GM18498 (cell line): ENCODE data around the gene GPR108.
A peak's percentile ranks its signal among the peaks of the same experiment; 100 is the strongest.

Source experiments
- ATAC-seq: cut with Tn5 transposase; IDR thresholded peaks from one replicate; pipeline ENCODE4 v1.9.1; 2021; ENCODE audit warnings: mild to moderate bottlenecking, moderate library complexity; ENCODE audit not compliant: unreplicated experiment

Gene GPR108

GRCh38 chr19:6737873-6738786 is 750 bp upstream of the GPR108 start:
- peak; percentile 15 for ATAC-seq

- ATAC-seq: no peak
Observed at GRCh38 chr19:6736917-6737283, 480 bp downstream of the GPR108 start.

- no peak for ATAC-seq
Observed at GRCh38 chr19:6736169-6736916, 1.0 kb downstream of the GPR108 start.

DNA sequence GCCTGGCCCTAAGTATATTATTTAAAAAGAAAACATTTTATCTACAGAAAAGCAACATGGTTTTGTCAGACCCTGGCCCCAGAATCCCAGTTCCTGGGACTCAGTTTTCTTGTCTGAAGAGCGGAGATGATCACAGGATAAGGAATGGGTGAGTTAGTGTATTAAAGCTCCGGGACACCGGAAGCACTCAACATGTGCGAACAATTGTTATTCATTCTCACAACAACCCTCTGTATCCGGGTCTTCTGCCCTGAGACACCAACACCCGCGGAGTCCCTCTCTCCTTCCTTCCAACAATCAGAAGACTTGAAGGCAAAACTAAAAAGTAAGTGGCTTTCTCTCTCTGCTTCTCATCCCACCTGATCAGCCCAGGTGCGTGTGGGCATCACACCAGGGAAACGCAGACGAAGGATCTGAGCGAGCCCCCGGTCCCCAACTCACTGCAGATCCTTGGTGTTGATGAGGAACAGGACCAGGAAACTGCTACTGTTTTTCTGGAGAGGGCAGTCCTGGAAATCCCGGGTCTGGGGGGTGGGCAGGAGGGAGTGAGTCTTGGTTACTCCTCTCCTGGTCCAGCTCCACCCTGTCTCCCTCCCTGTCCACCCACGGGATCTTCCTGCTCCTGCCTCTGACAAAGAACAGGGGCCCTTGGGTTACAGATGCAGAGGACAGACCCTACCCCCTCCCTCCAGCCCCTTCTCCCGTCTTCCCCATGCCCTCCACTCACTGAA is 2.0 kb downstream of the GPR108 start:
- no peak for ATAC-seq

DNA sequence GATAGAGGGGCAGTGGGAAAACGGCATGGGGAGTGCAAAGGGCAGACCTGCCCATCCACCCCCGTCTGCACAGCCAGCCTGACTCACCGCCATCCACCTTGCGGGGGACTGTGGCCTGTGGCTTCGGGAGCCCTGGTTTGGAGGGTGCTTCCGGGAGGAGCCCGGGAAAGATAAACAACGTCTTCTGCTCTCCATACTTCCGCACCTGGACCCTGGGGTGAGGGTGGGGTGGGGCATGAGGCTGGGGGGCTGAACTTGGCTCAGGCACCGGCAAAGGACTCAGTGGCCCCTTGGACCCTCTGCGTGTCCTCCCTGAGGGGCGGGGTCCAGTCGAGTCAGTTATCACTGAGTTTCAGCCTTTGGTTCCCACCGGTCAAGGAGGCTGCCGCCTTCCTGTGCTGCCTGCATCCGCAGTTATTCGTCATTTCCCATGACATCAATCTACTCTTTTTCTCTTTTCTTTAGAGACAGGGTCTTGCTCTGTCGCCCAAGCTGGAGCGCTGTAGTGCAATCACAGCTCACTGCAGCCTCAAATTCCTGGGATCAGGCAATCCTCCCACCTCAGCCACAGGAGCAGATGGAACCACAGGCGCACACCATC is 3.2 kb downstream of the GPR108 start:
- no peak for ATAC-seq

DNA sequence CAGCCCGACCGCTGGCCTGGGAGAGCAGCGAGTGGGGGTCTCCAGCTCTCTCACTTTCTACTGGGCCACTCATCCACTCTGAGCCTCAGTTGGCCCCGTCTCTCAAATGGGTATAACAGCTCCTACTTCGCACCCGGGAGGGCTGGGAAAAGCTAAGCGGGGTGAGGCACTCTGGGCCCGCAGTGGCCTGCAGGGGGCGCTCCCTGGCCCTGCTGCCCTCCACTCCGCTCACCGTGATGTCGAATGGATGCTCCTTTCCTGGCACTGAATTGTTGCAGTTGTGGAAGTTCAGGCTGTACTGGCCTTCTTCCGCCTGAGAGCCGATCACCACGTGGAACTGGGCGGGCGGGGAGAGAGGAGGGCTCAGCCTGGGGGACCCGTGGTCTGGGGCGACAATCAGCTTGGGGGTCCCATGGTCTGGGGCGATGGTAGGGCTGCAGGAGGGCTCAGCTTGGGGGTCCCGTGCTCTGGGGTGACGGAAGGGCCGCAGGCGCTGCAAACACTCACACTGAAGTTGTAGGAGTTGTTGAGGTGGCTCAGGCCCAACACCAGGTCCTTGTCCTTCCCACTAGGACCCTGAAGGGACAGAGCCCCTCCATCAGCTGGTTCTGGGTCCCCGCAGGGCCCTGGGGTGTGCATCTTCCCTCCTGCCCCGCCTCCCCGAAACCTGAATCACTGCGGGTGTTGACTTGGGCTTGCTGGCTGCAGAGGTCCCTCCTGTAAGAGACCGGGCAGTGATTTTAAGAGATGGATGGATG is 3.9 kb downstream of the GPR108 start:
- ATAC-seq: no peak

DNA sequence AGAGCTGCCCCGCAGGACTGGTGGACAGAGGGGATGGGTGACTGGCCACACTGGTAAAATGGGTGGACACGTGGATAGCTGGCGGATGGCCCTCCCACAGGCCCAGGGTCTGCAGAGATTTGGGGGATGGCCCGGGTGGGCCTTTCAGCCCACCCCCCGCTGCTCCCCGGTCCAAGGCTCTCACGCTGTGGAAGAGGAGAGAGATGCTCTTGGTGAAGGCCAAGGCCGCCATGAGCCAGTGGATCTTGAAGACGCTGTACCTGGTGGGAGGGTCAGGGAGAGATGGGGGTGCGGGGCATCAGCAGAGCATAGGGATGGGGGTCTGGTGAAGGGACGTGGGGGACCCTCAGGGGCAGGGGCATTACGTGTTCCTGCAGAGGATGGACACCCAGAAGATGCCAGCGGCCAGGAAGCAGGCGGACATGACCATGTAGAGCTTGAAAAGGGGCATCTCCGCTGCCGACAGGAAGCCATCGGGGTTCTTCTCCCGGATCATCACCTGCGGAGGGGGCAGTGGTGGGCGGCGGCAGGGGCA is 4.5 kb downstream of the GPR108 start:
- ATAC-seq: no peak

- ATAC-seq: no peak
Observed at GRCh38 chr19:6731822-6732221, 5.6 kb downstream of the GPR108 start.

DNA sequence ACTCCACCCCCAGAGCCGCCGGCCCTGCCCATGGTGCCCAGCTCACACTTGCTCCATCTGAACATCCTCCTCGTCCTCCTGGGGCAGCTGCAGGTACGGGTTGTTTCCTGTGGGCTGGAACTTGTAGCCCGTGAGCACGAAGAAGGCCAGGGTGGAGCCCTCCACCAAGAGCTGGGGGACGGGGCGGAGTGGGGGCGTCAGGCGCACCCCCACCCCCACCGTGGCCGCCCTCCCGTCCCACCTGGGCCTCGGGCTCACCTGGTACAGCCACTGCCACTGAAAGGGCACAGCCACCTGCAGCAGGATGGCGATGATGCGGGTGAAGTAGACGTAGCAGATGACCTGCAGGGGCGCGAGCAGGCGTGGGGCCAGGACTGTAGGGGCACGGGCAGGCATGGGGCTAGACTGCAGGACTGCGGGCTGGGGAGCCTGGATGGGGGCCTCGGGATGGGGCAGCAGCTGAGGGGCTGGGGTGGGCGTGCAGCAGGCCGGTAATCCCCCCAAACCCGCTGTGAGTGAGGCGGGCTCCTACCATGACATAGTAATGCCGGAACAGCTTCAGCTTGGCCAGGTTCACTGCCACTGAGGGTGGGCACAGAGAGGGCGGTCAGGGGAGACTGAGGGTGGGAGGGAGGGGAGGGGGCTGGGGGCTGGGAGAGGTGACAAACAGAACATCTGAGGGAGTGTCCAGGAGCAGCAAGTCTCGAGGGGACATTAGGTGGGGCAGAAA is 6.3 kb downstream of the GPR108 start:
- ATAC-seq: no peak

- no peak for ATAC-seq
Observed at GRCh38 chr19:6730153-6730804, 7.1 kb downstream of the GPR108 start.

DNA sequence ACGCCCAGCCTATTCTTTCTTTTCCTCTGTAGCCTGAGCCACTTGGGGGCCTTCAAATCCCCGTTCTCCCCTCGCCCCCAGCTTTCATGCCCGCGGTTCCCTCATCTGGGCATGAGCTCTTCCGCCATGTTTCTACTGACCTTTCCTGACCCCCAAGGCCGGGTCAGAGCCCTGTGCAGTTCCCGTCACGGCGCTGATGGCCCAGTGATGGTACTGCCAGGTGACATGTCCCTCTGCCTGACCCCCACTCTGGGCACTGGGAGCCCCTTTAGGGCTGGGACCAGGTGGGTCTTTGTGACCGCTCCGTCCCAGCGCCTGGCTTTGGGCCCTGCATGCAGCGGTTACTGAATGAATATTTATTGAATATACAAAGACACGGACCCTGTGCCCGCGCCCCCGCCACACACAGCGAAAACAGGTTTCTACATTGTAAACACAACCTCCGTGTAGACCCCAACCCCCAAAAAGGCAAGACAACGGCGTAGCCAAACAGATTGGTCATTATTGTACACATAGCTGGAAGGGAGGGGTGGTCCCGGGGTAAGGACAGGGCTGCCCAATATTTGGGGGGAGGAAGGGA is 7.7 kb downstream of the GPR108 start:
- ATAC-seq: no peak

- no peak for ATAC-seq
Observed at GRCh38 chr19:6728346-6728745, 9.0 kb downstream of the GPR108 start.

GRCh38 chr19:6725513-6726231 is 11.7 kb downstream of the GPR108 start:
- ATAC-seq: no peak

- ATAC-seq: no peak
Observed at GRCh38 chr19:6724631-6725492, 12.5 kb downstream of the GPR108 start.

GRCh38 chr19:6723738-6724137 is 13.6 kb downstream of the GPR108 start:
- ATAC-seq: no peak

GRCh38 chr19:6723108-6723618 is 14.2 kb downstream of the GPR108 start:
- no peak for ATAC-seq

DNA sequence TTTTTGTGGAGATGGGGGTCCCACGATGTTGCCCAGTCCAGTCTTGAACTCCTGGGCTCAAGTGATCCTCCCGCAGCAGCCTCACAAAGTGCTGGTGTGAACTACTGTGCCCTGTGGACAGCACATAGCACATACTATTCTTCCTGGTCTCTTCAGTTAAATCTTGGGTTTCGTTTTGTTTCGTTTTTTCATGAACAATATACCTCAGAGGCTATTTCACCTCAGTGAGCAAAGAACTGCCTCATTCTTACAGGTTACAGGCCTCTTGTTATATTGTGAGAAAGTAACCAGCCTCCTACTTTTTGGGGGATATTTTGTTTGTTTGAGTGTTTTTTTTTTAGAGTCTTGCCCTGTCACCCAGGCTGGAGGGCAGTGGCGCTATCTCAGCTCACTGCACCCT is 15.6 kb downstream of the GPR108 start:
- ATAC-seq: no peak
